SJCRH30 (cell line): ENCODE data around the gene ARMCX2. TPM values are rescaled to one million over a fixed set of nuclear protein-coding genes. Genes with fewer than 3 reads are reported as not detected.
A peak's percentile ranks its signal among the peaks of the same experiment; 100 is the strongest.

Experiments
- DNase-seq, 2 experiments: peaks; one replicate each; pipeline ENCODE4 v3.0.0-alpha.2; 2015 to 2020
- H3K27ac ChIP-seq: fragments of 250-450 bp; sonication (Bioruptor Pico); 2 replicates; pipeline ENCODE4 v1.5.1; 2020; ENCODE audit warnings: mild to moderate bottlenecking, moderate library complexity
- H3K27me3 ChIP-seq: fragments of 250-450 bp; sonication (Bioruptor Pico); 2 replicates; pipeline ENCODE4 v1.5.1; 2020; ENCODE audit warnings: mild to moderate bottlenecking, moderate library complexity
- H3K36me3 ChIP-seq: fragments of 250-450 bp; sonication (Bioruptor Pico); 2 replicates; pipeline ENCODE4 v1.5.1; 2020; ENCODE audit warnings: mild to moderate bottlenecking, moderate library complexity
- H3K4me1 ChIP-seq: fragments of 250-450 bp; sonication (Bioruptor Pico); 2 replicates; pipeline ENCODE4 v1.5.1; 2020; ENCODE audit warnings: mild to moderate bottlenecking, moderate library complexity
- H3K4me3 ChIP-seq: fragments of 250-450 bp; sonication (Bioruptor Pico); 2 replicates; pipeline ENCODE4 v1.5.1; 2020; ENCODE audit warnings: mild to moderate bottlenecking, moderate library complexity
- H3K9me3 ChIP-seq: fragments of 250-450 bp; sonication (Bioruptor Pico); replicated peaks from 2 replicates; pipeline ENCODE4 v1.5.1; 2020; ENCODE audit warnings: mild to moderate bottlenecking, moderate library complexity
- total RNA-seq: library from RNA; depleted of rRNA; stranded (reverse); fragments of >200 nt; shearing (Covaris generic); gene quantifications from 2 replicates; pipeline ENCODE4 v1.2.3, GENCODE V29; 2014; rRNA removed

ARMCX2 gene
- total RNA-seq, 1 experiment from 2014 or later: 172 TPM

GRCh38 chrX:101642093-101642492, 17.6 kb downstream of the ARMCX2 start:
- H3K27ac ChIP-seq: no peak overlapping the region

GRCh38 chrX:101639583-101639982, 20.1 kb downstream of the ARMCX2 start:
- Histone ChIP-seq H3K9me3 (no peaks in the 10 kb centered on the region), H3K36me3 (no peaks in the 10 kb centered on the region; the same call in 1 of the 2 replicates), H3K27me3 (no peaks in the 10 kb centered on the region), H3K4me1 (no peaks in the 10 kb centered on the region), H3K27ac (no peak overlapping the region), H3K4me3 (no peak overlapping the region)
- DNase-seq: no peak

More at GRCh38 chrX:101642093-101642492, 17.6 kb downstream of the ARMCX2 start:
- no peaks in the 10 kb centered on the region for H3K27me3 ChIP-seq
- no peaks in the 10 kb centered on the region; the same call in 1 of the 2 replicates for H3K36me3 ChIP-seq
- no peak for DNase-seq
- no peaks in the 10 kb centered on the region for H3K9me3 ChIP-seq
- no peak overlapping the region for H3K4me3 ChIP-seq
- H3K4me1 ChIP-seq: no peaks in the 10 kb centered on the region

- DNase-seq: peak; percentile 78 to 86
Measured at GRCh38 chrX:101619364-101619763, 40.3 kb downstream of the ARMCX2 start.

GRCh38 chrX:101617211-101618191, 42.1 kb downstream of the ARMCX2 start, which contains the start of gene ARMCX6:
Gene ARMCX6, minus strand, starts transcription at chrX:101618000. Its CDS starts 1,380 bp downstream, at chrX:101616620.
- H3K27ac ChIP-seq: peak within 1 kb of the TSS; percentile 59; the same call in 1 of the 2 replicates
- peak within 1 kb of the TSS; percentile 71 for H3K4me3 ChIP-seq
- H3K36me3 ChIP-seq: 0 out of 2 replicates have a peak, but pooled peaks cover 4% of the 10 kb centered on the region
- no peaks in the 10 kb centered on the region for H3K9me3 ChIP-seq
- no peaks in the 10 kb centered on the region for H3K27me3 ChIP-seq
- peaks cover 28% of the 10 kb centered on the region for H3K4me1 ChIP-seq
- peak; percentile 84 to 86 for DNase-seq

More at GRCh38 chrX:101619364-101619763, 40.3 kb downstream of the ARMCX2 start:
- Histone ChIP-seq H3K27ac (peak overlapping the region; percentile 8; the same call in 1 of the 2 replicates), H3K4me1 (peaks cover 31% of the 10 kb centered on the region), H3K27me3 (no peaks in the 10 kb centered on the region), H3K4me3 (no peak overlapping the region), H3K36me3 (0 out of 2 replicates have a peak, but pooled peaks cover 4% of the 10 kb centered on the region), H3K9me3 (no peaks in the 10 kb centered on the region)

- Histone ChIP-seq H3K4me3 (no peak overlapping the region), H3K36me3 (no peaks in the 10 kb centered on the region), H3K27ac (peak overlapping the region; percentile 57; the same call in 1 of the 2 replicates), H3K4me1 (peaks cover 13% of the 10 kb centered on the region), H3K27me3 (no peaks in the 10 kb centered on the region), H3K9me3 (no peaks in the 10 kb centered on the region)
- peak; percentile 37 to 48 for DNase-seq
Measured at GRCh38 chrX:101605728-101606127, 53.9 kb downstream of the ARMCX2 start.

Other genes starting within 250 kb of the ARMCX2 start
- gene ARMCX4, start 174.4 kb downstream of the ARMCX2 start, total RNA-seq: 4.2 and 4.5 TPM in 2 replicates
- gene ARMCX1, start 109.3 kb downstream of the ARMCX2 start, total RNA-seq: 71.7 and 81.5 TPM in 2 replicates
- 45.4 and 48.2 TPM in 2 replicates for gene ARMCX6, start 41.9 kb downstream of the ARMCX2 start, total RNA-seq
- 54.7 and 58.3 TPM in 2 replicates for gene ARMCX3, start 36.7 kb downstream of the ARMCX2 start, total RNA-seq